Activated T-cell treated with anti-CD3 and anti-CD28 coated beads for 1 hour (primary cell): ENCODE data around the gene NOX5.

Source experiments
- DNase-seq: peaks from one replicate; pipeline ENCODE4 v3.0.0-alpha.2; 2020; ENCODE audit warnings: low read depth

The NOX5 gene

DNA sequence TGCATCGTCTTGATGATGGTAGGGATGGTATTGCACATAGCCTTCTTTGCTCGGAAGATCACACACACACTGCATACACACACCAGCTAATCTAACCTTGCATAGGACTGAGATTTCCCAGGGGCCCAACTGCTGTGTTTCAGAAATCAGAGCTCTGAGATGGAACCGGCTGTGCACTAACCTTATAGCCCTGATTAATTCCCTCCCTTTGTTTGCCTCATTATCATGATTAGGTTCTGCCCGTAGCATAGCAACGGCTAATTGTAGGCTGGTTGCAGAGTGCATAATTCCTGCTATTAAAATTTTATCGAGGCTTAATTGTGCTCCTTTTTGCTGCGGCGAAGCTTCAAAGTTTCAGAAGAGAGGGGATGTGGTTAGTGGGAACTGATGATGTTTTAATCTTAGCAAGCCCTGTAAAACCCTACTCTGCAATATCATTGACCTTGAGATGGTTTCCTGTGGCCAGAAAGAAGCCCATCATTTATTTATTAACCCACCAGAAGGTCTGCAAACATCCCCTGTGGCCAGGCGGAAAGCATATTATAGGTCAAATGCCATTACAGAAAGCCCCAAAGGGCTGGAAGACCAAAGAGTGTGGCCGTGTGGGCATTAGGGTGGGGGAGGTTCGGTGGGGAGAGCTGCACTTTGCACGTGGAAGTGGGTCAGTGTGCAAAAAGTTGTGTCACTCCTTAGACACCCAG is 89.7 kb downstream of the NOX5 start:
- DNase-seq, result no peak

DNA sequence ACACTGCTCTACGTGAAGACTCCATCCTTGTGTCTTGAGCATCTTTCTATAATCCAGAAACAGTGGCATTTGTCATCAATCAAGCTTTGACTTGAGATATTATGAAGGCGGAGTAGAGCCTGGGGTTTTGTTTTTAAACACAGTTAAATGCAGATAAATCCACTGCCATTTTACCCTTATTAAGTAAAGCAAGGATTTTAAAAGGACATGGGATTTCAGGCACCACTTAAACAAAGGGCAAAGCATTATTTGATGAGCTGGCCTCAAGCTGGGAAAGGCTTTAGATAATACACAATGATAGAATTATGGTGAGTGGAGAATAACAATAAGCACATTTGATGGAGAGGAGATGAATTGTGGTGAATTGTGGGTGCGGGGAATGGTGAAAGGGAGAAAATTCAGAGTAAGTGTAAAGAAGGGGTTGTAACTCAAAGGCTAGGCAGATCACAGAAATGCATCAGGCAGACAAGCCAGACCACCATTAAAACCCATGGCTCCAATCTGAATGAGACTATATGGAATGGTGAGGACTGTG is 91.0 kb downstream of the NOX5 start:
- DNase-seq, result no peak

DNA sequence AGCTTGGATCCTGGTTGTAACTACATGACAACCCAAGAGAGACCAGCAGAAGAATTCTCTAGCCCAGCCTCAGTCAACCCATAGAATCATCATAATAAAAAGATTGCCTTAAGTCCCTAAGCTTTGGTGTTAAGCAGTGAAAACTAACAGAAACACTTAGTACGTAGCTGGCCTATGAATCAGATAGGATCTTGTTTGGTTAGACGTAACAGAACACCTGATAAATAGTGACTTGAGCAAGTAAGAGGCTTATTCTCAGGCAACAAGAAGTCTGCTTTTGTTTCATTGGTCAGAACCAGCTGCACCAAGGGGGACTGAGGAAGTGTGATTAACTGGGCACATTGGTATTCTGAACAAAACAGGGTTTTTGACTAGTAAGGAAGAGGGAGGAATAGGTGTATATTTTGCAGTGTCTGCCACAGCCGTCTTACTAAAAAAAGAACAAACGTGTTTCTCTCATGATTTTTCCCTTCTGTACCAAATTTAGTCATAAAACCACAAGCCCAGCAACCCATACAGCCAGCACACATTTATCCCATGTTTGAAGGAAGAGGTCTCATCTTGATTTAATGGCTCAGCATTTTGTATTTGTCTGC is 92.6 kb downstream of the NOX5 start:
- DNase-seq, result no peak
